HepG2 (cell line): ENCODE results near the gene CHST13. TPM values are rescaled to one million over a fixed set of nuclear protein-coding genes. Genes with fewer than 3 reads are reported as not detected.
A peak's percentile ranks its signal among the peaks of the same experiment; 100 is the strongest.

ENCODE experiments used
- ATAC-seq: fragments of 200-7000 bp; cut with Tn5 transposase; 3 replicates; pipeline ENCODE4 v1.9.1; 2020; ENCODE audit warnings: mild to moderate bottlenecking, moderate library complexity
- BruUV-seq: library from RNA; stranded (reverse); fragments of 400-500 nt; replicated peaks from 2 replicates; lab custom pipeline; 2021; lab: Mats Ljungman, UMichigan
- CTCF ChIA-PET: fragments of 300-600 bp; formaldehyde crosslinking; extraction: SDS; loops from one replicate; lab custom pipeline; 2021; ENCODE audit warnings: low total read pairs, inconsistent platforms, low intra/inter-chr PET ratio; lab: Yijun Ruan, JAX
- POLR2A ChIA-PET: fragments of 350-600 bp; sonication (Branson Sonifier 250); formaldehyde crosslinking; loops from one replicate; lab custom pipeline; 2020; ENCODE audit warnings: antibody characterized with exemption, inconsistent platforms; lab: Yijun Ruan, JAX
- DNase-seq: peaks from one replicate; pipeline ENCODE4 v3.0.0-alpha.2; 2015; ENCODE audit warnings: low spot score
- FAIRE-seq: peaks from 3 replicates; lab custom pipeline; 2011; peaks lifted over from hg19 to GRCh38; lab: Jason Lieb, UNC
- H2AFZ ChIP-seq: one replicate; pipeline ENCODE4 v1.6.1; 2011; ENCODE audit warnings: low read length, inconsistent platforms
- H3K27ac ChIP-seq: fragments of 300-600 bp; 3 replicates; pipeline ENCODE4 v1.8.0; 2011; ENCODE audit warnings: mixed run types, mild to moderate bottlenecking, mixed read lengths, low read length, inconsistent platforms; ENCODE audit not compliant: insufficient read depth; ENCODE audit errors: extremely low read length
- H3K27me3 ChIP-seq, 2 experiments: fragments of 200-600 bp in 1 of 2; 2 replicates in 1 of 2; 3 replicates in 1 of 2; pipeline versions ENCODE4 v1.6.0 to v1.8.0; 2011; ENCODE audit warnings: low read length in 2 of 2, mild to moderate bottlenecking in 2 of 2, moderate library complexity in 2 of 2, inconsistent platforms in 1 of 2; ENCODE audit not compliant: insufficient read depth in 2 of 2, control insufficient read depth in 1 of 2
- H3K36me3 ChIP-seq, 2 experiments: fragments of 200-600 bp in 1 of 2; replicated peaks in 1 of 2; 2 replicates in 1 of 2; 3 replicates in 1 of 2; pipeline versions ENCODE4 v1.5.1 to v1.8.0; 2011; ENCODE audit warnings: low read length in 2 of 2, inconsistent platforms in 1 of 2; ENCODE audit not compliant: insufficient read depth in 2 of 2, control insufficient read depth in 1 of 2
- H3K4me1 ChIP-seq: 2 replicates; pipeline ENCODE4 v1.5.1; 2012; ENCODE audit warnings: low read length, inconsistent platforms; ENCODE audit not compliant: insufficient read depth
- H3K4me2 ChIP-seq: 2 replicates; pipeline ENCODE4 v1.6.0; 2011; ENCODE audit warnings: low read depth, low read length, inconsistent platforms
- H3K4me3 ChIP-seq, 3 experiments: fragments of 200-600 bp in 1 of 3; sonication (generic), shearing (Covaris generic) in 1 of 3; replicated peaks in 1 of 3; 2 replicates each; pipeline ENCODE4 v1.5.1; 2011 to 2016; ENCODE audit warnings: low read length in 3 of 3, inconsistent platforms in 2 of 3, low read depth in 2 of 3, mild to moderate bottlenecking in 2 of 3, control low read depth in 1 of 3, mixed read lengths in 1 of 3; ENCODE audit not compliant: insufficient read depth in 1 of 3
- H3K79me2 ChIP-seq: one replicate; pipeline ENCODE4 v1.6.1; 2011; ENCODE audit warnings: low read length, inconsistent platforms; ENCODE audit not compliant: insufficient read depth
- H3K9ac ChIP-seq: 2 replicates; pipeline ENCODE4 v1.6.0; 2011; ENCODE audit warnings: mild to moderate bottlenecking, low read depth, low read length, inconsistent platforms; ENCODE audit not compliant: insufficient read depth
- H3K9me3 ChIP-seq: 2 replicates; pipeline ENCODE4 v1.5.1; 2012; ENCODE audit warnings: mild to moderate bottlenecking, low read length
- H4K20me1 ChIP-seq: 2 replicates; pipeline ENCODE4 v1.6.0; 2011; ENCODE audit warnings: inconsistent platforms, mild to moderate bottlenecking, low read length, moderate library complexity; ENCODE audit not compliant: insufficient read depth
- FOXK1 ChIP-seq: sonication (generic); formaldehyde crosslinking; IDR thresholded peaks from 2 replicates; pipeline ENCODE4 v1.4.0; 2020; ENCODE audit warnings: low read depth, missing genetic modification reagents, borderline replicate concordance
- ZBTB38 ChIP-seq: sonication (generic); formaldehyde crosslinking; IDR thresholded peaks from 2 replicates; pipeline ENCODE4 v1.5.1; 2020; ENCODE audit warnings: mild to moderate bottlenecking, missing genetic modification reagents
- ZBTB44 ChIP-seq: sonication (generic); formaldehyde crosslinking; IDR thresholded peaks from 2 replicates; pipeline ENCODE4 v1.4.0; 2020; ENCODE audit warnings: missing genetic modification reagents
- ZNF543 ChIP-seq: sonication (generic); formaldehyde crosslinking; IDR thresholded peaks from 2 replicates; pipeline ENCODE4 v1.4.0; 2020; ENCODE audit warnings: mild to moderate bottlenecking, missing genetic modification reagents
- WGBS: methylation state at CpG from one replicate; pipeline ENCODE4 v1.1.6; 2017; ENCODE audit warnings: low lambda C conversion rate; 5-methylcytosine and 5-hydroxymethylcytosine counted together
- in situ Hi-C: cut with HindIII; loops from 2 replicates; pipeline ENCODE4 v1.10.0; 2017; ENCODE audit warnings: low pct_unique_long_range_greater_than_20kb; ENCODE audit not compliant: extremely low pct_ligation_motif_present
- intact Hi-C: fragments of 100-400 bp; cut with micrococcal nuclease; formaldehyde crosslinking; loops from one replicate; pipeline ENCODE4 v1.10.0; 2022; ENCODE audit not compliant: unreplicated experiment
- polyA plus RNA-seq, 8 experiments: library from polyadenylated mRNA; depleted of rRNA in 3 of 8; stranded (reverse) in 7 of 8; unstranded in 1 of 8; fragments of >200 nt; fragmentation: Illumina TruSeq in 4 of 8; extraction: Trizol in 4 of 8; gene quantifications; 2 replicates each; pipeline versions ENCODE4 v1.2.1 to v1.2.3, GENCODE V29; 2011 to 2016; ENCODE audit warnings: low read depth in 4 of 8, missing spikeins in 1 of 8, mixed read lengths in 1 of 8; ENCODE audit not compliant: insufficient read depth in 1 of 8
- total RNA-seq, 5 experiments: library from RNA; depleted of rRNA; stranded (reverse); fragments of >200 nt; fragmentation: Illumina TruSeq; extraction: Trizol; gene quantifications; 2 replicates each; pipeline ENCODE4 v1.2.3, GENCODE V29; 2016; ENCODE audit warnings: low read depth in 1 of 5
- TF ChIP-seq, protein P1 (sequence below): sonication (generic); formaldehyde crosslinking; IDR thresholded peaks from 2 replicates; pipeline ENCODE4 v1.8.1; 2023; ENCODE audit warnings: mild to moderate bottlenecking, missing genetic modification reagents, borderline replicate concordance

Gene CHST13
- total and polyA plus RNA-seq, 2 of the 13 experiments (the other 11 are each of a cell fraction or from before 2014, with no cell fraction given): 32.0 to 43.1 TPM

GRCh38 chr3:126485176-126485897 is 38.6 kb upstream of the CHST13 start:
- intact Hi-C loops: loop anchor here (1.0 kb wide), 1 partner anchor 9 kb away; no protein-coding TSS in a partner anchor

More at GRCh38 chr3:126485176-126485897, 38.6 kb upstream of the CHST13 start:
- 55% methylated on average over 7 of the region's 8 CpGs for WGBS
- Histone ChIP-seq H3K79me2 (no peaks in the 10 kb centered on the region), H3K9ac (no peak overlapping the region), H3K4me3 (no peak overlapping the region), H3K4me2 (peak overlapping the region; percentile 30), H4K20me1 (no peaks in the 10 kb centered on the region), H3K36me3 (no peaks in the 10 kb centered on the region), H3K9me3 (no peaks in the 10 kb centered on the region), H3K4me1 (peaks cover 86% of the 10 kb centered on the region), H3K27ac (peak overlapping the region; percentile 2), H3K27me3 (no peaks in the 10 kb centered on the region; a peak in 1 of 5 replicates), H2AFZ (no peak overlapping the region)
- in situ Hi-C loops: no loop called here
- POLR2A ChIA-PET: interaction anchor here (0.6 to 1.3 kb wide), 5 partner anchors 9 to 44 kb away, joined by 3 to 6 read pairs (median 4); partner anchors contain the start of gene ZXDC
- DNase-seq: no peak
- no peak for FAIRE-seq
- TF ChIP-seq, protein P1, sequence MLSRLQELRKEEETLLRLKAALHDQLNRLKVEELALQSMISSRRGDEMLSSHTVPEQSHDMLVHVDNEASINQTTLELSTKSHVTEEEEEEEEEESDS: no peak
- TF ChIP-seq ZBTB44 (CRISPR knock-in tag): no peak
- no peak for TF ChIP-seq FOXK1 (CRISPR knock-in tag)
- no peak for TF ChIP-seq ZBTB38 (CRISPR knock-in tag)
- TF ChIP-seq ZNF543 (CRISPR knock-in tag): no peak
- BruUV-seq: no TSS peak
- no peak for ATAC-seq
- CTCF ChIA-PET: no interaction called here
